Trophoblast cell (in vitro differentiated cells and primary cell): ENCODE measurements around the gene SASH1.

ENCODE experiments used
- DNase-seq, 2 donors: peaks; one replicate each; pipeline ENCODE4 v3.0.0-alpha.2; 2016
- H2AFZ ChIP-seq: 2 replicates; pipeline ENCODE4 v1.6.1; 2013; ENCODE audit warnings: low read length, moderate library complexity, mild to moderate bottlenecking; ENCODE audit not compliant: insufficient read depth, poor library complexity
- H2AK5ac ChIP-seq: 2 replicates; pipeline ENCODE4 v1.6.1; 2013; ENCODE audit warnings: mild to moderate bottlenecking, low read length
- H2BK120ac ChIP-seq: 2 replicates; pipeline ENCODE4 v1.6.1; 2013; ENCODE audit warnings: low read length, mild to moderate bottlenecking, moderate library complexity; ENCODE audit not compliant: insufficient read depth, poor library complexity
- H2BK12ac ChIP-seq: 2 replicates; pipeline ENCODE4 v1.6.1; 2013; ENCODE audit warnings: mild to moderate bottlenecking, low read length, moderate library complexity
- H2BK5ac ChIP-seq: 2 replicates; pipeline ENCODE4 v1.6.1; 2013; ENCODE audit warnings: low read length, low read depth, moderate library complexity, mild to moderate bottlenecking; ENCODE audit not compliant: poor library complexity
- H3K14ac ChIP-seq: 2 replicates; pipeline ENCODE4 v1.6.1; 2013; ENCODE audit warnings: mild to moderate bottlenecking, low read length
- H3K18ac ChIP-seq: 2 replicates; pipeline ENCODE4 v1.6.1; 2013; ENCODE audit warnings: mild to moderate bottlenecking, low read length
- H3K23ac ChIP-seq: 2 replicates; pipeline ENCODE4 v1.6.1; 2013; ENCODE audit warnings: low read length
- H3K27ac ChIP-seq: 2 replicates; pipeline ENCODE4 v1.5.1; 2013; ENCODE audit warnings: low read depth, mild to moderate bottlenecking, inconsistent platforms, low read length, moderate library complexity
- H3K27me3 ChIP-seq: 2 replicates; pipeline ENCODE4 v1.6.1; 2013; ENCODE audit warnings: inconsistent platforms, mild to moderate bottlenecking, low read length, moderate library complexity; ENCODE audit not compliant: insufficient read depth
- H3K36me3 ChIP-seq, 2 experiments: 1 replicate in 1 of 2; 2 replicates in 1 of 2; pipeline ENCODE4 v1.6.1; 2013; ENCODE audit warnings: low read length in 2 of 2, mild to moderate bottlenecking in 2 of 2, moderate library complexity in 1 of 2; ENCODE audit not compliant: insufficient read depth in 2 of 2, control insufficient read depth in 1 of 2
- H3K4ac ChIP-seq: 2 replicates; pipeline ENCODE4 v1.6.1; 2013; ENCODE audit warnings: low read depth, mild to moderate bottlenecking, low read length, moderate library complexity
- H3K4me1 ChIP-seq, 2 experiments: 1 replicate in 1 of 2; 2 replicates in 1 of 2; pipeline ENCODE4 v1.6.1; 2013; ENCODE audit warnings: low read length in 2 of 2, mild to moderate bottlenecking in 2 of 2, moderate library complexity in 1 of 2; ENCODE audit not compliant: insufficient read depth in 2 of 2, control insufficient read depth in 1 of 2
- H3K4me2 ChIP-seq: 2 replicates; pipeline ENCODE4 v1.6.1; 2013; ENCODE audit warnings: inconsistent platforms, mild to moderate bottlenecking, low read length, moderate library complexity
- H3K4me3 ChIP-seq: 2 replicates; pipeline ENCODE4 v1.5.1; 2013; ENCODE audit warnings: mild to moderate bottlenecking, low read depth, low read length, inconsistent platforms
- H3K79me1 ChIP-seq: one replicate; pipeline ENCODE4 v1.6.1; 2013; ENCODE audit warnings: low read length
- H3K79me2 ChIP-seq: 2 replicates; pipeline ENCODE4 v1.6.1; 2013; ENCODE audit warnings: low read length, mild to moderate bottlenecking; ENCODE audit not compliant: control insufficient read depth, insufficient read depth, poor library complexity
- H3K9ac ChIP-seq: 2 replicates; pipeline ENCODE4 v1.6.1; 2013; ENCODE audit warnings: mild to moderate bottlenecking, low read length
- H3K9me3 ChIP-seq: 2 replicates; pipeline ENCODE4 v1.6.1; 2013; ENCODE audit warnings: low read depth, mild to moderate bottlenecking, control low read depth, inconsistent platforms, low read length; ENCODE audit not compliant: insufficient read depth
- H4K12ac ChIP-seq: 2 replicates; pipeline ENCODE4 v1.6.1; 2013; ENCODE audit warnings: low read depth, mild to moderate bottlenecking, low read length, moderate library complexity
- H4K8ac ChIP-seq: 2 replicates; pipeline ENCODE4 v1.6.1; 2013; ENCODE audit warnings: low read depth, mild to moderate bottlenecking, low read length, moderate library complexity
- H4K91ac ChIP-seq: one replicate; pipeline ENCODE4 v1.6.1; 2013; ENCODE audit warnings: low read depth, mild to moderate bottlenecking, low read length, moderate library complexity
- WGBS: extraction: QIAGEN DNeasy Blood & Tissue Kit; methylation state at CpG from one replicate; pipeline ENCODE4 v1.1.7; 2013; ENCODE audit warnings: missing lambda C conversion rate; ENCODE audit not compliant: insufficient read length, insufficient coverage; ENCODE audit errors: extremely low coverage; 5-methylcytosine and 5-hydroxymethylcytosine counted together

The SASH1 gene

GRCh38 chr6:148414836-148415235, 72.2 kb downstream of the SASH1 start:
- Histone ChIP-seq H2BK5ac (no peak overlapping the region), H2AK5ac (no peak overlapping the region), H2BK12ac (no peak overlapping the region), H3K14ac (no peak overlapping the region), H4K8ac (no peak overlapping the region), H3K27ac (no peak overlapping the region), H3K23ac (no peak overlapping the region), H3K4ac (no peak overlapping the region), H3K9me3 (no peaks in the 10 kb centered on the region), H3K4me2 (no peak overlapping the region), H3K4me3 (no peak overlapping the region), H2BK120ac (no peak overlapping the region), H3K79me2 (no peaks in the 10 kb centered on the region), H3K79me1 (no peaks in the 10 kb centered on the region), H3K4me1 (no peaks in the 10 kb centered on the region), H2AFZ (no peak overlapping the region), H3K18ac (no peak overlapping the region), H4K91ac (no peak overlapping the region), H3K36me3 (no peaks in the 10 kb centered on the region), H3K27me3 (no peaks in the 10 kb centered on the region), H3K9ac (no peak overlapping the region), H4K12ac (no peak overlapping the region)
- DNase-seq, result peak in 1 of 2 donors; percentile 70
- no CpG with 5 or more reads among the region's 3 CpGs for WGBS

GRCh38 chr6:148415511-148416260, 73.0 kb downstream of the SASH1 start:
- no CpG with 5 or more reads among the region's 4 CpGs for WGBS
- Histone ChIP-seq H3K9ac (no peak overlapping the region), H2AFZ (no peak overlapping the region), H2BK120ac (no peak overlapping the region), H3K27ac (no peak overlapping the region), H3K4ac (no peak overlapping the region), H3K9me3 (no peaks in the 10 kb centered on the region), H3K14ac (no peak overlapping the region), H3K4me2 (no peak overlapping the region), H3K79me1 (no peaks in the 10 kb centered on the region), H3K23ac (no peak overlapping the region), H3K79me2 (no peaks in the 10 kb centered on the region), H2BK12ac (no peak overlapping the region), H4K12ac (no peak overlapping the region), H3K4me1 (no peaks in the 10 kb centered on the region), H2AK5ac (no peak overlapping the region), H3K18ac (no peak overlapping the region), H3K27me3 (no peaks in the 10 kb centered on the region), H4K8ac (no peak overlapping the region), H4K91ac (no peak overlapping the region), H2BK5ac (no peak overlapping the region), H3K36me3 (no peaks in the 10 kb centered on the region), H3K4me3 (no peak overlapping the region)
- DNase-seq, result peak; percentile 82 to 86

- Histone ChIP-seq H3K4ac (no peak overlapping the region), H3K4me1 (no peaks in the 10 kb centered on the region), H3K18ac (no peak overlapping the region), H4K91ac (no peak overlapping the region), H3K79me1 (no peaks in the 10 kb centered on the region), H3K4me2 (no peak overlapping the region), H2BK5ac (no peak overlapping the region), H4K8ac (no peak overlapping the region), H3K14ac (no peak overlapping the region), H3K27ac (no peak overlapping the region), H3K27me3 (no peaks in the 10 kb centered on the region), H3K4me3 (no peak overlapping the region), H2AFZ (no peak overlapping the region), H4K12ac (no peak overlapping the region), H3K79me2 (no peaks in the 10 kb centered on the region), H3K36me3 (no peaks in the 10 kb centered on the region), H3K23ac (no peak overlapping the region), H2BK12ac (no peak overlapping the region), H3K9me3 (no peaks in the 10 kb centered on the region), H2BK120ac (no peak overlapping the region), H2AK5ac (no peak overlapping the region), H3K9ac (no peak overlapping the region)
- WGBS, result no CpG with 5 or more reads among the region's 7 CpGs
- DNase-seq, result no peak
Measured at GRCh38 chr6:148416330-148416965, 73.8 kb downstream of the SASH1 start.

DNA sequence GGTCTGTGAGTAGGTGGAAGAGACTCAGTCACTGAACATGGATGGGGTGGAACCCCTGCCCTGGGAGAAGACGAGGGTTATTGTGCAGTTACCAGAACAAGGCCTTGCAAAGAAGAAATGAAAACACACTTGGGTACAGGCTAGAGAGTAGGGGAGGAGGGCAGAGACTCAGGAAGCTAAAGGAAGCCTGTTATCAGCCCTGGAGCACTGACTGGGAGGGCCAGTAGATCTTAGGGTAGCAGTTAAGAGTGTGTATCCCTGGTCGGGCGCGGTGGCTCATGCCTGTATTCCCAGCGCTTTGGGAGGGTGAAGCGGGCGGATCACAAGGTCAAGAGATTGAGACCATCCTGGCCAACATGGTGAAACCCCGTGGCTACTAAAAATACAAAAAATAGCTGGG, 74.4 kb downstream of the SASH1 start:
- H4K91ac ChIP-seq, result no peak overlapping the region
- no peaks in the 10 kb centered on the region for H3K27me3 ChIP-seq
- H3K27ac ChIP-seq, result no peak overlapping the region

More for the DNA sequence above, 74.4 kb downstream of the SASH1 start:
- no peak overlapping the region for H3K9ac ChIP-seq
- H4K12ac ChIP-seq, result no peak overlapping the region
- no peaks in the 10 kb centered on the region for H3K9me3 ChIP-seq
- no CpG with 5 or more reads among the region's 8 CpGs for WGBS
- no peak overlapping the region for H2BK12ac ChIP-seq
- no peak overlapping the region for H2AFZ ChIP-seq
- H3K4ac ChIP-seq, result no peak overlapping the region
- no peaks in the 10 kb centered on the region for H3K36me3 ChIP-seq
- no peak overlapping the region for H2BK5ac ChIP-seq
- no peaks in the 10 kb centered on the region for H3K4me1 ChIP-seq
- H3K4me3 ChIP-seq, result no peak overlapping the region
- H3K23ac ChIP-seq, result no peak overlapping the region
- no peaks in the 10 kb centered on the region for H3K79me2 ChIP-seq
- H4K8ac ChIP-seq, result no peak overlapping the region
- no peak overlapping the region for H2AK5ac ChIP-seq
- H3K4me2 ChIP-seq, result no peak overlapping the region
- no peak for DNase-seq
- no peak overlapping the region for H3K18ac ChIP-seq
- H3K79me1 ChIP-seq, result no peaks in the 10 kb centered on the region
- H2BK120ac ChIP-seq, result no peak overlapping the region
- no peak overlapping the region for H3K14ac ChIP-seq
